ENCODE results near the gene TIMM44.

DNA sequence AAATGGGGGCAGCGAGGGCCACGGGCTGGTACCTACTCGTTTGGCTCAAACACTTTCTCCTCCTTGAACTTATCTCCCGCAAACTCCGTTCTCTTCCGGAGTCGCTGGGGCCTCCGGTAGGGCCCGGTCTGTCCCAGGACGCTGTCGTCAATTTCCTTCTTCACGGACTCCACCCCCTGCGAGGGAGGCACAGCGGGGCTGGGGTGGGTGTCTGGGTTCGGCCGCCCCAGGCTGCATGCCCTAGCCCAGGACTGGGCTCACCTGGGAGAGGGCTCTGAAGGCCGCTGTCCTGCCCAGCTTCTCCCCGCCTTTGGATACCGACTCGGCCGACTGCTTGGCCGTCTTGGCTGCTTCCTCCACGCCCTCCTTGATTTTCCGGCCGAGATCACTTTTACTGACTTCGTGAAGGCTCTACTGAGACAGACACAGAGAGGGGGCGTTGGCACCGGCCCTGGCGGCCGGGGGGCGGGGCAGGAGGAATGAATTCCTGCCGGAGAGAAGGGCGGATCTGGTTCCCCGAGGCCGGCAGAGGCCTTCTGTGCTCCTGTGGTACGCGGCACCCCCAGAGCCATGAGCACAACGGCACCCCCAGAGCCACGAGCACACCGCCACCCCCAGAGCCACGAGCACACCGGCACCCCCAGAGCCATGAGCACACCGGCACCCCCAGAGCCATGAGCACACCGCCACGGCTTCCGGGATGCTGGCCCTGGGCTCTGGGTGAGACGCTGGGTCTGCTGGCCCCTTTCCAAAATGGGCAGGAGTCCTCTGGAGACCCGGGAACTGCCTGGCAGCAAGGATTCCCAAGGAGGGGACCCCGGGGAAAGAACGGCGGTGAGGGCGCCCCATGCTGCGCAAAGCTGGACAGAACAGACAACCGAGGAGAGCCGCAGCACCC, 9.4 kb downstream of the TIMM44 start:
- TF ChIP-seq, protein P1, sequence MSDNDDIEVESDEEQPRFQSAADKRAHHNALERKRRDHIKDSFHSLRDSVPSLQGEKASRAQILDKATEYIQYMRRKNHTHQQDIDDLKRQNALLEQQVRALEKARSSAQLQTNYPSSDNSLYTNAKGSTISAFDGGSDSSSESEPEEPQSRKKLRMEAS (IDR thresholded peaks at IDR 0.05; ENCODE audit: low read depth, low read length), result no peak
- TF ChIP-seq, protein P2, sequence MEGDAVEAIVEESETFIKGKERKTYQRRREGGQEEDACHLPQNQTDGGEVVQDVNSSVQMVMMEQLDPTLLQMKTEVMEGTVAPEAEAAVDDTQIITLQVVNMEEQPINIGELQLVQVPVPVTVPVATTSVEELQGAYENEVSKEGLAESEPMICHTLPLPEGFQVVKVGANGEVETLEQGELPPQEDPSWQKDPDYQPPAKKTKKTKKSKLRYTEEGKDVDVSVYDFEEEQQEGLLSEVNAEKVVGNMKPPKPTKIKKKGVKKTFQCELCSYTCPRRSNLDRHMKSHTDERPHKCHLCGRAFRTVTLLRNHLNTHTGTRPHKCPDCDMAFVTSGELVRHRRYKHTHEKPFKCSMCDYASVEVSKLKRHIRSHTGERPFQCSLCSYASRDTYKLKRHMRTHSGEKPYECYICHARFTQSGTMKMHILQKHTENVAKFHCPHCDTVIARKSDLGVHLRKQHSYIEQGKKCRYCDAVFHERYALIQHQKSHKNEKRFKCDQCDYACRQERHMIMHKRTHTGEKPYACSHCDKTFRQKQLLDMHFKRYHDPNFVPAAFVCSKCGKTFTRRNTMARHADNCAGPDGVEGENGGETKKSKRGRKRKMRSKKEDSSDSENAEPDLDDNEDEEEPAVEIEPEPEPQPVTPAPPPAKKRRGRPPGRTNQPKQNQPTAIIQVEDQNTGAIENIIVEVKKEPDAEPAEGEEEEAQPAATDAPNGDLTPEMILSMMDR (IDR thresholded peaks at IDR 0.05; ENCODE audit: low read depth, low read length), result no peak
- no peak for TF ChIP-seq POLR2A (IDR thresholded peaks at IDR 0.05; ENCODE audit: extremely low read depth, insufficient read length)
